Activated T-helper 9 cell treated with anti-CD3 and anti-CD28 coated beads, Interleukin-2, amount 50 U/mL, for 16 hours (primary cell): Measurements from ENCODE around the gene SORCS2.

Experiments used
- DNase-seq: peaks from one replicate; pipeline ENCODE4 v3.0.0-alpha.2; 2020; ENCODE audit warnings: low read depth

Gene SORCS2

DNA sequence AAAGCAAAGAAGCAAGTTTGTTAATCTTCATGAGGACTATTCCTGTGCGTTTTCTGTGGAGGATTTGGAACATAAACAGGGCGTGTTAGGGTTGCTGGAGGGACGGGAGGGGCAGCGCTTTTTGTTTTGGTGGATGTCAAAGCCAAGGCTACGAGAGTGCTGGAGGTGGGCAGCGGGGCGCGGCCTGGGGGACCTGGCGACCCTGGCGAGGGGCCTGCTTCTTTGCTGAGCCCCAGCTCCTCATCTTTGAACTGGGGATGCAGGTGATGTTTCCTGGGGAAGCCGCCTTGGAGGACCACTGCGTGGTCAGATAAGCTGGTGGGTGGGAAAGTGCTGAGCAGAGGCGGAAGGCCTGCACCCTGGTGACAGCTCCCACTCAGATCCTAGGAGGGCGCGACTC, 55.2 kb downstream of the SORCS2 start:
- no peak for DNase-seq

DNA sequence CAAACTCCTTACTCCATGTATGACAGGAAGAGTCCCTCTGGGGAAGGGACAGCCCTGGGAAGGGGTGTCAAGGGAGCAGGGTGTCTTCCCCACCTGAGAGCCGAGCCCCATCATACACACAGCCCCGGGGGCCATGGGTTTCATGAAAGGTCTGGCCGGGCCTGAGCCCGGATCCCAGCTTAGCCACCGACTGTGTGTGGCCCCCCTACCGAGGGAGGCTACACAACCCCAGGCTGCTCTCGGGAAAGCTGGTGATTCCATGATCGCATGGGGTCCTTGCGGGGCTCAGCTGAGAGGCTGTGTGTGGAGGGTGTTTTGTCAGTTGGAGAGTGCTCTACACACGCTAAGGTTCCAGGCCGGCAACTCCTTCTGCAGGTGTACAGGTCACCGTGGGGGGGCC, 55.6 kb downstream of the SORCS2 start:
- DNase-seq = no peak

DNA sequence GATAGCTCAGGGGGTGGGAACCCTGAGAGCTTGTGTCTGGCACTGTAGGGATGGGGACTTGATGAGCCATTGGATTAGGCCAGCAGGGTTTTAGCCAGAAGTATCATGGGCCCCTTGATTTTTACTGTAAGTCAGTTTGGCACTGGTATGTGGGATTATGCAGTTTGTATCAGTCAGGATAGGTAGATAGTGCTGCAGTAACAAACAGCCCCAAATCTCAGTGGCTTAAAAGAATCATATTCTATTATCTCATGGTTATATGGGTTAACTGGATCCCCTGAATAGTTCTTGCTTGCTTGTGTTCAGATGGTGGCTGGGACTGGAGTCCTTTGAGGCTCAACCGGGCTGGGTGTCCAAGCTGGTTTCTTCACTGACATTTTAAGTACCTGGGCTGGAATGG, 56.5 kb downstream of the SORCS2 start:
- DNase-seq = no peak

DNA sequence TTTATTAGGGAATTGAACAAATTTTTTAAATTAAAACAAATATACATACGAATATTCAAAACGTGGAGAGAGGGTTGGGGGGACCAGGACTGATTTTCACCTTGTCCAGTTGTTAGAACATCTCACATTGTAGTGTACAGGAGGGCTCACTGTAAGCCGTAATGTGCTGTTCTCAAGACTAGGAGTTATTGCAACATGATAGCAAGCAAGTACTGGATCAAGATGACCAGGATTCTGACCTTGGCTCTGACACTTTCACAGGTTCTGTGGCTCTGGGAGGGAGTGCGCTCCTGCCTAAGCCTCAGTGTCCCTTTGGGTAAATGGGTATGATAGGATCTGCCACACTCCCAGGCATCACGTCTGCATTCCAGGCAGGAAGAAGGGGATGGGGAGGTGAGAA, 59.0 kb downstream of the SORCS2 start:
- no peak for DNase-seq

DNA sequence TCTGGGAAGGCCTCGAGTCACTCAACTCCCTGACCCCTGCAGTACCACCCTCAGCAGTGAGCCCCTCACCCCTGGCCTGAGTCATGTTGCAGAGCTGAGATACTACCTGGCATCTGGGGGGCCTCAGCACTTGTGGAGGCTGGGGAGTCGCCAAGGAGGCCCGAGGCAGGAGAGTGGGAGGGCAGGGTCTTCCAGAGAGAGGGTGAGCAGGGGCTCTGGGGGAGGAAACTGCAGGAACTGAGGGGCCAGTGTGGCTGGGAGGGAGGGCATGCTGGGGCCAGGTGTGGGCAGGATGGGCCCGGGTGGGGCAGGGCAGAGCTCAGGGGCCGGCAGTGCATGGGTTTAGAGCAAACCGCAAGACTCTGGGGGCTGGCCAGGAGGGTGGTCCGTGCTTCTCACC, 59.7 kb downstream of the SORCS2 start:
- DNase-seq = no peak

DNA sequence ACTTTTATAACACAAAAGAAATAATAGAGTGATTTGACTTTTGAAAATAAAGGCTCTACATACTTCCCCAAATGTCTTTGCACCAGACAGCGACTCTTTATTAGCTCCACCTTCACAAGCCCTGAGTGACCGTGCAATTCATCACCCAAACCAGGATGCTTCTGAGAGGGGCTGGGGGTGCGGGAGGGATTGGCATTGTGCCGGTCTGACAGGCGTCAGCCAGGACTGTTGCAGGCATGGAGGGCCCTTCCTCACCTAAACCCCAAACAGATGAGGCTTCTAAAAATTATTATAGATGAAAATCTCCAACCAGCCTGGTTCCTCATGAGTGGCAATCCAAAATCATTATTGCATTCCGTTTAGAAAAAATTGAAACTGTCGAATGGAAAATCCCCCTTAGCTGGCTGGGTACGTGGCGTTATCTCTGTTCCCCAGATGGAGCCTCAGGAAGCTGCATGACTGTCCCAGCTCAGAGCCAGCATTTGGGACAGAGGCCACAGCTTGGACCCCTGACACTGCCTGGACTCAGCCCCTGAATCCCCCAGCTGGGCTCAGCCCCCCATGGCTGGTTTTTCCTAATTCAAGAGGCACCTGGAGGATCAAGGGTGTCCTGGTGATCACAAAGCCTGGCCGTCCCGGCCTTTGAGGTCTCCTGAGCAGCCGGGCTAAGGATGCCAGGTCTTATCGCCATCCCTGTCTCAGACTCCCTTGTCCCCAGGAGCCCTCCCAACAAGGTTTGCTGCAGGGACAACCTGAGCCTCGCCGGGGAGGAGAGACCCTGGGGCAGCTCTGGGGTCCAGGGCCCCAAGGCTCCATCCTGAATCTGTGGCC, 60.4 kb downstream of the SORCS2 start:
- DNase-seq = no peak

DNA sequence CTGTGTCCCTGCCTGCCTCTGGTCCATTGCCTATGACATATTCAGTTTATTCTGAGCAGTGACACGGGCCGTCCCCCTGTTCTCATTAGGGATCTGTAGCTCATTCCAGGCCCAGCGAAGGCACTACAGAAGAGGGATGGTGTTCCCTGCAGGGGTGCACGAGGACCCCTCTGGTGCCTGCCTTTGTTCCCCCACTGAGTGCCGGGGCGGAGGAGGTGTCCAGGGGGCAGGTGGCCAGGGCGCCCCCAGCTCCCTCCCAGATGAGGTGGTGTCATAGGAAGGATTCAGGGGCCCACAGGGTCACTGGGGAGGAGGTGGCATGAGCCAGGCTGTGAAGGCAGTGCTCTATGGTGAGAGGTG, 61.0 kb downstream of the SORCS2 start:
- DNase-seq = no peak

DNA sequence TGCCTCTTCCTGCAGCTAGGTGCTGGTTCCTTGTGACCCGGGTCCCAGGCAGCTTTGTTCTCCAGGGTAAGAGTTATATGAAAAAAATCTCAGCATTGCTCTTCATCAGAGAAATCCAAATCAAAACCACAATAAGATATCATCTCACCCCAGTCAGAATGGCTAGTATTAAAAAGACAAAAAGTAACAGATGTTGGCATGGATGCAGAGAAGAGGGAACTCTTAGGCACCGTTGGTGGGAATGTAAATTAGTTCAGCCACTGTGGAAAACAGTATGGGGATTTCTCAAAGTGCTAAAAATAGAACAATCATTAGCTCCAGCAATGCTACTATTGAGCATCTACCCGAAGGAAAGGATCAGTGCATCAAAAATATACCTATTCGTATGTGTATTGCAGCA, 61.5 kb downstream of the SORCS2 start:
- DNase-seq = no peak

DNA sequence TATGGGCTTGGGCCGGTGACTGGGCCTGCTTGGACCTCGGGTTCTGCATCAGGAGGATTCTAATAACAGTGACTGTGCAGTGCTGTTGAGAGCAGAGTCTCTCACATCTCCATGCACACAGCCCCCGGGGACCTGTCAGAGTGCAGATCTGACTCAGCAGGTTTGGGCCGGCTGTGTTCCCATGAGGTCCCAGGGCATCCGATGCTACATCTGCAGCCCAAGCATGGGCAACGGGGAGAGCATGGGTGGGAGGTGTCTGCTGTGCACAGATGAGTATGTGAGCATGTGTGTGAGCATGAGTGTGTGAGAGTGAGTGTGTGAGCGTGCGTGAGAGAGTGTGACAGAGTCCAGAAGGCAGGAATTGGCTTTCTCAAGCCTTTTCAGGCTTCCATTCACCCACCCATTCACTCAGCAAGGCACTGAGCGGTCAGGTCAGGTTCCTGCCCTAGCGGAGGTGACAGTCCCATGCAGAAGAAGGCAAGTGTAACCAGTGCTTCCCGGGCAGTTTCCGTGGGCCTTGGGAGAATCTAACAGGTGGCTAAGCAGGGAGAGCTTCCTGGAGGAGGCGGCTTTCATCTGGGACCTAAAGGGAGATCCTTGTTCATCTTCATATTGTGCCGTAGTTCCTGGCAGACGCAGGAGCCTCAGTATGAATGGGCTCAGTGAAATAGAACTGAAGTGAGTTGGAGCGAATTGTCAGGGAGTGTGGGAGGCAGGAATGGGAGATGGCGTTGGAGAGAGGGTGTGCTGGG, 62.6 kb downstream of the SORCS2 start:
- DNase-seq = no peak

DNA sequence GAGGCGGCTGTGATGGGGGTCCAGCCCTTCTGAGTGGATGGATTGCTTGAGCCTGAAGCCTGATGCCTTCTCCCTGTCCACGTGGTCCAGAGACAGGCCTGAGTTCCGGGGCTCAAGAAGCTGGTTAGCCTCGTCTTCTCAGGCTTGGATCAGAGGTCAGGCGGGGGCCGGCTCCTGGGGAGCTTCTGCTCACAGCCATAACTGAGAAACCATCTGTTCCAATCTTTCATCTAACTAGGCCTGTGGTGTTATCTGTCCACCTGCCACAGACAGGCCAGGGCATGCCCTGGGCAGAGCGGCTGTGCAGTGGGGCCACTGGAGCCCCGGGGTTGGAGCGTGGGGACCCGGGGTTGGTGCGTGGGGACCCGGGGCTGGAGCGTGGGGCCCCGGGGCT, 63.1 kb downstream of the SORCS2 start:
- DNase-seq = no peak

DNA sequence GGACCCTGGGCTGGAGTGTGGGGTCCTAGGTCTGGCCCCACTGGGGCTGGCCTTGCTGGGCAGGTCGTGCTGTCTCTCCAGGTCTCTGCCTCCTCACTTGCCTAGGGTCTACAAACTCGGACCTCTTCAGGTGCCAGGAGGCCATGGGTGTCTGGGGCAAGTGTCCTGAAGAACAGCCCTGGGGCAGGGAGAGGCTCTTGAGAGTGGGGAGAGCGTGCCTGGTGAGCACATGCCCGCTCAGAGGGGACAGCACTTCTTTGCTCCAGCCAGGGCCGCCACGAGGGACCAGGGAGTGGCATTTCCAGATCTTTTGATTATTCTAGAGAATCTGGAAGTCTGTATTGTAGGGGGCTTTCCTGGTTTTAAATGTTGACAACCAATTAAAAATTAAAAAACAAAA, 63.7 kb downstream of the SORCS2 start:
- no peak for DNase-seq

DNA sequence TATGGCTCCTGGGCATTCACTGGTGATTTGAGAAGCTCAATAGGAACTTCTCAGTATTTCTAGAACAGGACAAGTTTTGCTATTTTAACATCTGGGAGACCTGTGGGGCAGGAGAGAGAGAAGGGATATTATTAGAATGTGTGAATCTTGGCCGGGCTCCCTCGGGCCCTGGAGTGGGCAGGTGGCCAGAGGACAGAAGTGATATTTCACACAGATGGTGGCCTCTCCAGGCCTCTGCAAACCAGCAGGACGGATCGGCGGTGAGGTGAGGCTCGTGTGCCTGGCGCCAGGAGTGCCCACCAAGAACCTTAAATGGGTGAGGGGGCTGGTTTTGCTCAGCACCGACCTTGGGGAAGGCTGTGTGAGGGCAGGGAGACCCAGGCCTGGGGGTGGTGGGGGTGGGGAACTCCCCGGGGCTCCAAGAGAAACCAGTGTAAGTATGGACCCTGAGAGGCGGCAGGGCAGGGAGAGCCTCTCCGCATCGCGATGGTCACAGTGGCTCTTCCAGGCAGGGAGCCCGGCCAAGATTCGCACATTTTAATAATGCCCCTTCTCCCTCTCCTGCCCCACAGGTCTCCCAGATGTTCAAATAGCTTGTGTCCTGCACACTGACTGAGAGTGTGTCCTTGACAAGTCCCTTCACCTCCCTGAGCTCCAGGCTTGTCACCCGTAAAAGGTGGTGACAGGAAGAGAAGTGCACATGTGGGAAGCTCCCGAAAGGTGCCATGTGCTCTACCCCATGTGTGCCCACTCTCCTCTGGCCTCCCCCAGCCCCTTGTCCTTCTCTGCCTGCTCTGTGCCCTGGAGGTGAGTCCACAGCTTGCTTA, 64.9 kb downstream of the SORCS2 start:
- DNase-seq = no peak

DNA sequence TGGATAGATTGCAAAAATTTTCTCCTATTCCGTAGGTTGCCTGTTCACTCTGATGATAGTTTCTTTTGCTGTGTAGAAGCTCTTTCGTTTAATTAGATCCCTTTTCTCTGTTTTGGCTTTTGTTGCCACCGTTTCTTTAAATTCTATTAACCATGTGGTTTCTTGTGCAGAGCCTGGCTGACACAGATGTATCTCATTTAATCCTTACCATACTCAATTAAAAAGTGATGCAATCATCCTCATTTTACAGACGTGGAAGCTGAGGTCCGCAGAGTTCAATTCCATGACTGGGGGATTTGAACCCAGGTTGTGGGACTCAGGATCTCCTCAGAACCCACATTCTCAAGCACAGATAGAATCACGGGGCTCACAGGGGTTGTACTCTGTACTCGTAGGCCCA, 66.7 kb downstream of the SORCS2 start:
- DNase-seq = no peak

DNA sequence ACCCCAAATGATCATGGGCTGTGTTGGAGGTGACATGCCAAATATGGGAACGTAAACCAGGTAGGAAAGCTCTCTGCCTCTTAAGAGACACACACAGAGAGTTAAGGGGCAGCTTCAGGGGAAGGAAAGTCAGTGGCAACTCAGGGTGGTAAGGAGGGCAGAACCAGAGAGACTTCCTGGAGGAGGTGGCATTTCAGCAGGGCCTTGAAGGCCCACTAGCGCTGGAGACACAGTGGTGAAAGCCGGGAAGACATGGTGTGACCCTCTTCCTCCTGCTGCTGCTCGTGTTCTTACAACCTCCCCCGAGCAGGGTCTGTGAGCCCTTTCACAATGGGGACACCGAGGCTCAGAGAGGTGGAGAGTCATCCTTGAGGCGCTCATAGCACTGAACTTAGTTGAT, 68.2 kb downstream of the SORCS2 start:
- no peak for DNase-seq

DNA sequence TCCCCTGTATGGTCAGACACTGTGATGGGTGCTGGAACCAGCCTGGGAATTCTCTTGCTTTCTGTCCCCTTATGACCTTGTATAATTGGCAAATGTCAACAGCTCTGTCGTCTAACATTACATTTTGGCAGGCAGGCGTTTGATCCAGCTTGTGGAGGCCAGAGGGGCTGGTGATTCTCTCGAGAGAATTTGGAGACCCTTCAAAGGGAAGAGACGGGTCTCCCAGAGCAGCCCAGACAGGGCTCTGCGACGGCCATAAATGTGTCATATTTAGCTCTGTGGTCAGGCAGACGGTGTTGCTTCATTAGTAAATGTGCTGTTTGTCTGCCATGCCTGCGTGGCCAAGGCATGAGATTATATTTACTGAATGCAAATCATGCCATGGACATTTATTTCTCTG, 68.7 kb downstream of the SORCS2 start:
- no peak for DNase-seq

DNA sequence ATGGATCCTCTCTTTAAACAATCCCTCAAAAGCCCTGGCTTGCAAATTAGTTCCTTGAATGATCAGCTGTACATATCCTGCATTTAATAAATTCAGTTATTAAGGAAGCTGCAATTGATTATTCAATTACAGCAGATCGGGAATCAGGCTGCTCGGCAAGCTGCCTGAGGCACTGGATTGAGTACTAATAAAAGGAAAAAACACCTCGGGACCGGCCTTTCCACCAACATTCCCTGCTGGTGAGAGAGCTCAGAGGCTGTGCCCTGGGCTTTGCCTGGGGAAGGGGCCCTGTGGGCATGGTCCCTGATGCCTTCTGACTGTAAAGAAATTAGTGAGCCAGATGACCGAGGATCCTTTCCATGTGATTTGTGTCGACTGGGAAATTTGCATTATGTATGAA, 69.2 kb downstream of the SORCS2 start:
- no peak for DNase-seq

DNA sequence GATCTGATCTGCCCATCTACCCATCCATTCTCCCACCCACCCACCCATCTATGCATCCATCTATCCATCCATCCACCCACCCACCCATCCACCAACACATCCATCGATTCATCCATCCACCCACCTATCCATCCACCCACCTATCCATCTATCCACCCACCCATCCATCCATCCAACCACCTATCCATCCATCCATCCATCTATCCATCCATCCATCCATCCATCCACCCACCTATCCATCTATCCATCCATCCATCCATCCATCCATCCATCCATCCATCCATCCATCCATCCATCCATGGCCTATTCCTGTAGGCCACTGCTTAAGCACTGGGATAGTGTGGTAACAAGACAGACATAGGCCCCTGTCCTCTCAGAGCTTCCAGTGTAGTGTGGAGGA, 69.8 kb downstream of the SORCS2 start:
- DNase-seq = no peak

DNA sequence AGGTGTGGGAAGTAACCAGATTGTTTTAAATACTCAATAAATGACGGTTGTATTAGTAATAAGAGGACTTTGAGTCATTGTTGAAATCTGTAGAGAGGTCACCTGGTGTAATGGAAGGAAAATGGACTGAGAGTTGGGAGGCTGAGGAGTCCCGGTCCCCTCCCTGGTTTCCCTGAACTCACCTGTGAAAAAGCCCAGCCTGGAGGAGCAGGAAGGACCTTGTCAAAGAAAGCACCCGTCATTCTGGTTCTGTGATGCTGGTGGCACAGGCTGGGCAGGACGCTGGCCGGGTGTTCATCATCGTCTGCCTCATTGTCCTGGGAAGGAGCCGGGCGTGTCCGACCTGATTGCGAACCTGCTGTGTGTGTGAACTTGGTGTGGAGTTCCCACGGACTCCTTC, 70.8 kb downstream of the SORCS2 start:
- DNase-seq = no peak

DNA sequence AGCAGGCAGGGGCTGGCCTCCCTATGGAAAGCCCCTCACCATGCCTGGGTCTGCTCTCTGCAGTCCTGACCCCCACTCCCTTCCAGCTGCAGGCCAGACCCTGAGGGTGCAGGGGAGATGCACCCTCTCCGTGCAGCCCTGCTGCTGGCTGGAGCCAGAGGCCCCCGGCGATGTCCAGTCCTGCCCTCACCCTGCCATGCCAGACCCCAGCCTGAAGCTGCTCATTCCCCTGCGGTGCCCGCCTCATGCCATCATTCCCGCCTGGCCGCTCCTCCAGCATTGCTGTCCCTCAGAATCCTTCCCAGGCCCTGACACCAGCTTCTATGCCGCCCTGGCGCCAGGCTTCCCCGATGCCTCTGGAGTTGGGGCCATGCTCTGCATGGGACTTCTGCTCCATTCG, 72.4 kb downstream of the SORCS2 start:
- DNase-seq = no peak

DNA sequence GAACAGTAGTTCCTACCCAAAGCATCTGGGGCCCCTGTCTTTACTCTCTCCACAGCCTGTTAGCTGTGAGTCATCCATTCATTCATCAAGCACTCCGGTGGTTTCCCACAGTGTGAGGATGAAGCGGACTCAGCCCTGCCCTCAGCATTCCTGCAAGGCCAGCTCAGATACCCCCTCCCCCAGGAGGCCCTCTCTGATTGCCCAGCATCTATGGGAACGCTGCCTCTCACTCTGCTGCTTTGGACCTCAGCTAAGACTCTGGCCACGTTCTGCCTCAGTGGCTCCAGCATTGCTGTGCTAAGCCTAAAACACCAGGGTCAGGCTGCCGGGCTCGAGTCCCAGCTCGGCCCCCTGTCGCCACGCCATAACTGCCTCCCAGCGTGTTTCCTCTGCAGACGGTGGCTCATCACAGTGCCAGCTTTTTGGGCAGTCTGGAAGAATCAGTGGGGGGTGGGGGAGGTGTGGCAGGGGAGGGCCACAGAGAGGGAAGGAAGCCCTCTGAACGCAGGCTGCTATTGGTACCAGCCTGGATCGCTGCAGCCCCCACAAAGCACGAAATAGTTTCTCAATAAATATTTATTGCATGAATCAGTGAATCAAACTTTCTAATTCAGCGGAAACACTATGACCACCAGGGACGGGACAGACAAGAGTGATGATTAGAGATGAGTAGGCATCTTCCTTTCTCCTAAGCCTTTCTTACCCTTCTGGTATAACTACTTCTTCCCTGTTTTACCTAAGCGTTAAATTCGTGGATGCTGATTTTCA, 74.4 kb downstream of the SORCS2 start:
- DNase-seq = no peak

DNA sequence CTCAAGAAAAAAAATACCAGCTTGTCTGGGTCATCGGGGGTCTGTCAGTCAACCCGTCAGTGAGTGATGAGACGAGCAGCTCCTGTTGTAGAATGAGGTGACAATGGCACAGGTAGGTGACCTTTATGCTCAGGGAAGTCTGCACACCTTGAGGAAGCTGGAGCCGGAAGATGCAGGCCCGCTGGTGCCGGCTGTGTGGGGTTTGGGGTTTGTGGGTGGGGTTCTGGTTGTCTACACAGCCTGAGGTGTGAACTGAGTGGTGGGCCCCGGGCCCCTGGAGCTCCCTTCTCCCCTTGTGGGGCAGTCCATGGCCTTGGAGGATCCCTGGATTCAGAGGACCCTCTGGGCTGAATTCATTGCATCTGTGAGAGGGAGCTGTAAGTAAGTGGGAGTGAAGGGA, 75.5 kb downstream of the SORCS2 start:
- DNase-seq = no peak

DNA sequence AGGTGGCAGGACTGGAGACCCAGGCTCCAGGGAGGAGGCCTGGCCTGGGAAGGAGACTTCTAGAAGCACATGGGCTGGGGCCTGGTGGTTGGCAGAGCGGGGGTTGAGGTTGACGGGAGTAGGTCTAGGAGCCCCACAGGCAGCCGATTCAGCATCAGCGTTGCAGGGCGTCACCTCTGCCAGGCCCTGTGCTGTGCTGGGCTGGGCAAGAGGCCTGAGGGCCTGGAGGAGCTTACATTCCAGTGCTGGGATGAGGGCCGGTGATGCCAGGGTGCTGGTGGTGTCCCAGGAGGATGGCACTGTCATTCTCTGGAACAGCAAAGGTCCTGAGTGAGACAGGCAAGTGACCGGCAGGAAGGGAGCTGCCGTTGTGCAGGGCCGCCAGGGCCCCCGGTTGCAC, 76.6 kb downstream of the SORCS2 start:
- DNase-seq = no peak
